Activated CD8-positive, alpha-beta memory T cell treated with anti-CD3 and anti-CD28 coated beads, Interleukin-2, amount 10 ng/mL, durations not matched to agents 7 days and 5 days (primary cell): ENCODE data around the gene AKT1S1. TPM values are rescaled to one million over a fixed set of nuclear protein-coding genes. Genes with fewer than 3 reads are reported as not detected.
A peak's percentile ranks its signal among the peaks of the same experiment; 100 is the strongest.

Experiments
- ATAC-seq: fragments of 150-1000 bp; cut with Tn5 transposase; one replicate; pipeline ENCODE4 v1.10.0; 2021; ENCODE audit warnings: moderate library complexity
- CTCF ChIA-PET: fragments of 350-600 bp; sonication (Branson Sonifier 250); formaldehyde crosslinking; loops from one replicate; lab custom pipeline; 2021; ENCODE audit warnings: antibody characterized with exemption; lab: Charles Lee
- DNase-seq: peaks from one replicate; pipeline ENCODE4 v3.0.0-alpha.2; 2020
- H3K27ac Mint-ChIP-seq: one replicate; pipeline ENCODE4 v1.8.0; 2021; ENCODE audit warnings: mild to moderate bottlenecking, mixed read lengths
- H3K27me3 Mint-ChIP-seq: one replicate; pipeline ENCODE4 v1.8.0; 2021; ENCODE audit warnings: mixed read lengths
- H3K36me3 Mint-ChIP-seq: one replicate; pipeline ENCODE4 v1.8.0; 2021; ENCODE audit warnings: mild to moderate bottlenecking, mixed read lengths
- H3K4me1 Mint-ChIP-seq: one replicate; pipeline ENCODE4 v1.8.0; 2021; ENCODE audit warnings: mixed read lengths
- H3K4me3 Mint-ChIP-seq: one replicate; pipeline ENCODE4 v1.8.0; 2021; ENCODE audit warnings: mild to moderate bottlenecking, moderate library complexity, mixed read lengths
- H3K9me3 Mint-ChIP-seq: one replicate; pipeline ENCODE4 v1.8.0; 2022; ENCODE audit warnings: low read depth, mixed read lengths
- total RNA-seq, 2 experiments: library from RNA; stranded (reverse); gene quantifications; one replicate each; pipeline ENCODE4 v1.2.3, GENCODE V29; 2021

AKT1S1 gene
- total RNA-seq, 2 experiments from 2014 or later = 13.4 to 21.2 TPM

GRCh38 chr19:49847731-49848696 is 29.1 kb downstream of the AKT1S1 start:
- ATAC-seq = peak; percentile 24
- Mint-ChIP-seq H3K36me3 (peaks cover 1% of the 10 kb centered on the region), H3K4me1 (peaks cover 39% of the 10 kb centered on the region), H3K9me3 (peaks cover 2% of the 10 kb centered on the region), H3K27ac (peak overlapping the region; percentile 38), H3K4me3 (no peak overlapping the region), H3K27me3 (peaks cover 21% of the 10 kb centered on the region)
- CTCF ChIA-PET = interaction anchor here (0.7 to 3.4 kb wide), 6 partner anchors 21 to 167 kb away, joined by 4 to 14 read pairs (median 5); partner anchors contain the start of genes FUZ and MED25
- no peak for DNase-seq

GRCh38 chr19:49846408-49846807 is 30.7 kb downstream of the AKT1S1 start:
- Mint-ChIP-seq H3K4me1 (peaks cover 28% of the 10 kb centered on the region), H3K27me3 (peaks cover 13% of the 10 kb centered on the region), H3K9me3 (peaks cover 2% of the 10 kb centered on the region), H3K27ac (no peak overlapping the region), H3K4me3 (no peak overlapping the region), H3K36me3 (peaks cover 1% of the 10 kb centered on the region)
- DNase-seq = no peak
- CTCF ChIA-PET = no interaction called here
- no peak for ATAC-seq

- H3K27ac Mint-ChIP-seq = no peak overlapping the region
- peaks cover 13% of the 10 kb centered on the region for H3K27me3 Mint-ChIP-seq
- peaks cover 3% of the 10 kb centered on the region for H3K36me3 Mint-ChIP-seq
- no peak for ATAC-seq
- CTCF ChIA-PET = no interaction called here
- H3K4me3 Mint-ChIP-seq = no peak overlapping the region
- H3K9me3 Mint-ChIP-seq = peaks cover 2% of the 10 kb centered on the region
- DNase-seq = no peak
- peaks cover 28% of the 10 kb centered on the region for H3K4me1 Mint-ChIP-seq
These were observed 31.7 kb downstream of the AKT1S1 start for GRCh38 chr19:49845414-49845813.

GRCh38 chr19:49844138-49845095 is 32.7 kb downstream of the AKT1S1 start:
- Mint-ChIP-seq H3K9me3 (peaks cover 2% of the 10 kb centered on the region), H3K36me3 (peaks cover 4% of the 10 kb centered on the region), H3K27ac (no peak overlapping the region), H3K4me3 (no peak overlapping the region), H3K4me1 (peaks cover 20% of the 10 kb centered on the region), H3K27me3 (peaks cover 13% of the 10 kb centered on the region)
- ATAC-seq (no peak), DNase-seq (no peak)
- CTCF ChIA-PET = no interaction called here

GRCh38 chr19:49843265-49843664 is 33.9 kb downstream of the AKT1S1 start:
- H3K4me3 Mint-ChIP-seq = no peak overlapping the region
- H3K27me3 Mint-ChIP-seq = peaks cover 13% of the 10 kb centered on the region
- H3K36me3 Mint-ChIP-seq = peaks cover 13% of the 10 kb centered on the region
- ATAC-seq (no peak), DNase-seq (no peak)
- CTCF ChIA-PET = no interaction called here
- no peaks in the 10 kb centered on the region for H3K9me3 Mint-ChIP-seq
- peaks cover 9% of the 10 kb centered on the region for H3K4me1 Mint-ChIP-seq
- no peak overlapping the region for H3K27ac Mint-ChIP-seq

DNA sequence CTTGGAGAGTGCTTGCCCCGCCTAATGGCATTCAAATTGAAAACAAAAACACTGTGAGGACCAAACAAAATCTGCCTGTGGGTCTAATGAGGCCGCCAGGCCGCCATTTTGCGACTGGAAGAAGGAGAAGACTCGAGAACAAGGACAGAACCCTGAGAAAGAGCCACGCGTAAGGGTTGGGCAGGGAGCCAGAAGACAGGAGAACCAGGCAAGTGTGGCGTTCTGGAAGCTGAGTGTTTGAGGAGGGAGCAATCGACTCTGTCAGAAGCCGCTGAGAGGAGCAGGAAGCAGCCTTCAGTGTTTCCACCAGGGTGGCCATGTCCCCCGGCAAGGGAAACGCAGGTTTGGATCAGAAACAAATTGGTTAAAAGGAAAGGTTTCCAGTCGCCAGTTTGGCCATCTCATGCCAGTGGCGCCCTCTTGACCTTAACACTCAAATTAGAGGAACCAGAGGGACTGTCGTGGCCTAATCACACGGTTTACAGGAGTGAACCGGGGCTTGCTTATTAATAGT is 36.4 kb downstream of the AKT1S1 start:
- no peaks in the 10 kb centered on the region for H3K27me3 Mint-ChIP-seq
- CTCF ChIA-PET = no interaction called here
- ATAC-seq (no peak), DNase-seq (no peak)
- no peaks in the 10 kb centered on the region for H3K4me1 Mint-ChIP-seq
- no peak overlapping the region for H3K27ac Mint-ChIP-seq
- H3K4me3 Mint-ChIP-seq = no peak overlapping the region
- no peaks in the 10 kb centered on the region for H3K9me3 Mint-ChIP-seq
- peaks cover 21% of the 10 kb centered on the region for H3K36me3 Mint-ChIP-seq

GRCh38 chr19:49840321-49840720 is 36.8 kb downstream of the AKT1S1 start:
- DNase-seq (no peak), ATAC-seq (no peak)
- CTCF ChIA-PET = no interaction called here
- no peaks in the 10 kb centered on the region for H3K9me3 Mint-ChIP-seq
- peaks cover 21% of the 10 kb centered on the region for H3K36me3 Mint-ChIP-seq
- H3K4me1 Mint-ChIP-seq = no peaks in the 10 kb centered on the region
- no peak overlapping the region for H3K4me3 Mint-ChIP-seq
- no peaks in the 10 kb centered on the region for H3K27me3 Mint-ChIP-seq
- H3K27ac Mint-ChIP-seq = no peak overlapping the region

DNA sequence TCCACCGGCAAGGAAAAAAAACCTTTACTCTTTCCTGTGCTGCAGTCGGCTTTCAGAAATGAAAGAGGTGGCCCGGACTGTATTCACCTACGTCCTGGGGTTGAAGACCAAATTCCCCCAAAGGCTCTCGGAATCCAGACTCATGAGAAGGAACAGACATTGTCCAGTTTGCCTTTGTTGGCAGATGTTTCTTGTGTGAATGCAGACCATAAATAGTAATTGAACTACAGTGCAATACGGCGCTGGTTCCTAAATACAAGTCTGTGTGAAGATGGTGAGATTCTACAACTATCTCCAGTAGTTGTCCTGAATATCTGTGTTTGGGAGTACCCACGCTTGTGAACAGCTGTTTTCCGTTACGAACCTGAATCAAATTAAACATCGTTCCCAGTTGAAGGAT is 37.4 kb downstream of the AKT1S1 start:
- DNase-seq = no peak
- H3K27me3 Mint-ChIP-seq = no peaks in the 10 kb centered on the region
- ATAC-seq = no peak
- CTCF ChIA-PET = no interaction called here
- no peaks in the 10 kb centered on the region for H3K9me3 Mint-ChIP-seq
- no peak overlapping the region for H3K4me3 Mint-ChIP-seq
- H3K4me1 Mint-ChIP-seq = no peaks in the 10 kb centered on the region
- no peak overlapping the region for H3K27ac Mint-ChIP-seq
- H3K36me3 Mint-ChIP-seq = peaks cover 26% of the 10 kb centered on the region

DNA sequence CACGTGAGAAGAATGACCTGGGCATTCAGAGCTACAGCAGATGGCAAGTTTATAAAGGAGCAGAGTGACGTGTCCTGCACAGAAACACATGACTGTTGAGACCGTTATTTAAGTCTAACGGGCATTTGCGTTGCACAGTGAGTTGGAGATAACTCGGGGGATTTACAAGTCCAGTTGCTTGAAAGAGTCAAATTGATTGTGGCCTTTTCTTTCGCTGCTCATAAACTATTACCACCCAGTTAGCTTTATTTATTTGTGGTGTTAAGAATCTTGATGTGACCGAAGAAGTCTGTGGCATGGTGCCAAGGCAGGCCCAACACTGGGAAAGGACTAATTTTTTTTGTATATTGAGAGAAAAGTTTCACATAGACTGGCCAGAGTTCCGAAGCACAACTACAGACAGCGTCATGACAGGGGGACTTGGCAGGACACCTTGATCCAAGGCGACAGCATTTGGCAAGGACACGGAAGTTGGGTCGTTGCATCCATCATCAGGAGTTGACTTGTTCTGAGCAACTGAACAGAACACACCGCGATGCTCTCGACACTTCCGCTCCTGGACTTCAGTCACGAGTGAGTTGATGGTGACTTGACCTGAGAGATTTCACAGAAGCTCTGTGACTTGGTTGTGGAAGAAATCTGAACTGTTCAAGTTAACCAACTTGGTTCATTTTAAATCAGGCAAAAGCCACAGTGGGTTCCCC is 38.1 kb downstream of the AKT1S1 start:
- DNase-seq = no peak
- Mint-ChIP-seq H3K4me1 (no peaks in the 10 kb centered on the region), H3K4me3 (no peak overlapping the region), H3K27me3 (no peaks in the 10 kb centered on the region), H3K27ac (no peak overlapping the region), H3K9me3 (no peaks in the 10 kb centered on the region), H3K36me3 (peaks cover 28% of the 10 kb centered on the region)
- ATAC-seq = no peak
- CTCF ChIA-PET = no interaction called here

DNA sequence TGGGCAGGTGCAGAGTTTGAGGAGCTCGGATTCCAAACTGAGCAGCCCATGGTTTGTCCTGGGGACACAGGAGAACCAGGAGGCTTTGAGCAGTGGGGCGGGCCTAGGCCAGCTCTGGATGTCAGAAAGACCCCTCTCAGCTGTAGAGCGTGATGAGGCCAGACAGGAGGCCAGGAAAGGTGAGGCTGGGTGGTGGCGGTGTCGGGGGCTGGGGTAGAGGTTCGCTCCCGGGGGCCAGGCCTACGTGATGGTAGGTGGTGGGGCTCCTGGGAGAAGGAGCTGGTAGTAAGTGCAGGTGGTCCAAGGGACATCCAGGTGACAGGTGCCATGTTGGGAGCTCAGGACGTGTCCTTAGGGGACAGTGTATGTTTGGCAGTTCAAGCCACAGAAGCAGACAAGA is 39.7 kb downstream of the AKT1S1 start:
- Mint-ChIP-seq H3K27me3 (no peaks in the 10 kb centered on the region), H3K9me3 (no peaks in the 10 kb centered on the region), H3K36me3 (peaks cover 33% of the 10 kb centered on the region), H3K4me3 (no peak overlapping the region), H3K27ac (no peak overlapping the region), H3K4me1 (peaks cover 6% of the 10 kb centered on the region)
- CTCF ChIA-PET = no interaction called here
- no peak for DNase-seq
- ATAC-seq = no peak

DNA sequence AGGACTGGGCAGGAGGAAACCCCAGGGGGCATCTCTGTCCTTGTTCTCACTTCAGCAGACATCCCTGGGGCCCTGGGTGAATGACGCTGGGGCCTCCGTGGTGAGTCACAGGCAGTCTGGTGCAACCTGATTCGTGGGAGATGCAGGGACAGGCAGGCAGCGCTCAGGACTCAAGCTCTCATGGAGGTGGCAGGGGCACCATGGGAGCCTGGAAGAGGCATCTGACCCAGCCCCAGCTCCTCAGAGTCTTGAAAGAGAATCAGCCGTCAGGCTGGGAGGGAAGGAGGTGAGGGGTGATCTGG is 40.2 kb downstream of the AKT1S1 start:
- H3K27me3 Mint-ChIP-seq = no peaks in the 10 kb centered on the region
- H3K36me3 Mint-ChIP-seq = peaks cover 37% of the 10 kb centered on the region
- no peak overlapping the region for H3K27ac Mint-ChIP-seq
- peaks cover 11% of the 10 kb centered on the region for H3K4me1 Mint-ChIP-seq
- CTCF ChIA-PET = no interaction called here
- ATAC-seq (no peak), DNase-seq (no peak)
- no peak overlapping the region for H3K4me3 Mint-ChIP-seq
- H3K9me3 Mint-ChIP-seq = no peaks in the 10 kb centered on the region

DNA sequence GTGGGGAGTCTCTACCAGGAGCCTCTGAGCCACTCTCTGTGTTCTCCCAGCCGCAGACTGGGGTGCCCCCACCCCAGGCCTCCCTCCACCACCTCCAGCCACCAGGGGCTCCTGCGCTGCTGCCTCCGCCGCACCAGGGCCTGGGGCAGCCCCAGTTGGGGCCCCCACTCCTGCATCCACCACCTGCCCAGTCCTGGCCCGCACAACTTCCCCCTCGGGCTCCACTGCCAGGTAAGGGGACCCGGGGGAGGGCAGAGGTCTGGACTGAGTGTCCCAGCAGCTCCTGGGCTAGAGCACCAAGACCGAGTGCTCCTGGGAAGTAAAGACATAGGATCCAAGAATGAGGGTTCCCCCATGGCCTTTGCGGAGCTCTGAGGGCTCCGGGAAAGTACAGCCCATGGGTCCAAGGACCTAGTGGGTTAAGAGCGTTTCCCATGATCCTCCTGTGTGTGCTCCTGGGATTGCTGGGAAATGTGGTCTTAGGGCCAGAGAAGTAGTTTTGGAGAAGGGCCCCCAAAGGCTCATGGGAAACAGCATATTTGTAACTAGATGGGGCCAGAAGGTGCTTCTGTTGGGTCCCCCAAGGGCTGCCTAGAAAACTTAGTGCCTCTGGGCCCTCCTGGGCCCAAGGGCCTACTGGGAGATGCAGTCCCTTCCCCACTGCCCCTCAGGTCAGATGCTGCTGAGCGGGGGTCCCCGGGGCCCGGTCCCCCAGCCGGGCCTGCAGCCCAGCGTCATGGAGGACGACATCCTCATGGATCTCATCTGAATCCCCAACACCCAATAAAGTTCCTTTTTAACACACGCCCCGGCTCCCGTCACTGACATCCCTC is 40.8 kb downstream of the AKT1S1 start:
- H3K4me1 Mint-ChIP-seq = peaks cover 16% of the 10 kb centered on the region
- no peak overlapping the region for H3K27ac Mint-ChIP-seq
- no peak for DNase-seq
- peaks cover 40% of the 10 kb centered on the region for H3K36me3 Mint-ChIP-seq
- CTCF ChIA-PET = no interaction called here
- H3K9me3 Mint-ChIP-seq = no peaks in the 10 kb centered on the region
- no peaks in the 10 kb centered on the region for H3K27me3 Mint-ChIP-seq
- ATAC-seq = no peak
- H3K4me3 Mint-ChIP-seq = no peak overlapping the region
